GM19328 (cell line): Measurements from ENCODE around the gene GNAL.

Experiments used
- ATAC-seq: cut with Tn5 transposase; IDR thresholded peaks from one replicate; pipeline ENCODE4 v1.9.1; 2021; ENCODE audit warnings: mild to moderate bottlenecking, moderate library complexity; ENCODE audit not compliant: unreplicated experiment

Gene GNAL

GRCh38 chr18:11802586-11802985 lies 113.5 kb downstream of the GNAL start:
- ATAC-seq = no peak

- ATAC-seq = no peak
These were observed 118.2 kb downstream of the GNAL start for GRCh38 chr18:11807233-11807632.

DNA sequence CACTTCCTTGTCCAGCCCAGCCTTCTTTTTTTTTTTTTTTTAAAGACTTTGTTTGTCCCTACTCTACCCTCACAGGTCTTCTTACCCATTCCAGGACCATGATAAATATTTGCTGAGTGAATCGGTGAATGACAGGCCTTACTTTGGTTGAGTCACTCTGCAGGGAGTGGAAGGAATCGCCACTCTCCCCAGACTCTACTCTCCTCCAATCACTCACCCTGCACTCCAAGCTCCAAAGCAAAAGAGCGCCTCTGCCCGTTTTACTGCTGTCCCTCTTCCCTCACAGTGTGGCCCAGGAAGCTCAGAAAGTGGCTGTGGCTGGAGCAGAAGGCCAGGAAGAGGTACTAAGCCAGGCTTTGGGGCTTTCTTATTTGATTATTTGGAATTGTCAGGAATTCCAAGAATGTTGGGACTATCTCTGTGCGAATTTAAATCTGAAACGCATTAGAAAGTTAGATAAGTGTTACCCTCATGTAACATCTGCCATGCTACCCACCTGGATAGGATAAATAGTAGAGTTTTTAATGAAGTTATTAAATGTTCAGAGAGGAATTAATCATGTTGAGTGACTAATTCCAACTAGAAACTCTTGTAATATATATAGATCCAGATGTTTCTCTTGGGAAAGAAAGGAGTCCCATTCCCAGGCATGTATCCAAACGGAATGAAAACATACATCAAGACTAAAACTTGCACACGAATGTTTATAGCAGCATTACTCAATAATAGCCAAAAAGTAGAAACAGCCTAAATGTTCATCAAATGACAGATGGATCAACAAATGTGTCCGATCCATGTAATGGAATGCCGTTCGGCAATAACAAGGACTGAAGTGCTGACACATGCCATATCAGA lies 119.2 kb downstream of the GNAL start:
- no peak for ATAC-seq

DNA sequence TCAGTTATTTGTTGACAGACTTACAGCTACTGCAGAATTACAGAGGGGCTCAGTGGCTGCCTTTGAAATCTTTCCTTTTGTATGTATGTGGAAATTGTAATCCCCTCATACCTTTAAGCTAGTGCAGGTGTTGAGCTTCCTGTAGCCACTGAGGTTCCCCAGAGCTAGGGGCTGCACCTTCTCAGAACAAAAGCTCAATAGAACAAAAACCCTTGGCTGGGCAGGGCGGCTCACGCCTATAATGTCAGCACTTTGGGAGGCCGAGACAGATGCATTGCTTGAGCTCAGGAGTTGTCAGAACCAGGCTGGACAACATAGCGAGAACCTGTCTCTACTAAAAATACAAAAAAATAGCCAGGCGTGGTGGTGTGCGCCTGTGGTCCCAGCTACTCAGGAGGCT lies 120.8 kb downstream of the GNAL start:
- ATAC-seq = no peak

DNA sequence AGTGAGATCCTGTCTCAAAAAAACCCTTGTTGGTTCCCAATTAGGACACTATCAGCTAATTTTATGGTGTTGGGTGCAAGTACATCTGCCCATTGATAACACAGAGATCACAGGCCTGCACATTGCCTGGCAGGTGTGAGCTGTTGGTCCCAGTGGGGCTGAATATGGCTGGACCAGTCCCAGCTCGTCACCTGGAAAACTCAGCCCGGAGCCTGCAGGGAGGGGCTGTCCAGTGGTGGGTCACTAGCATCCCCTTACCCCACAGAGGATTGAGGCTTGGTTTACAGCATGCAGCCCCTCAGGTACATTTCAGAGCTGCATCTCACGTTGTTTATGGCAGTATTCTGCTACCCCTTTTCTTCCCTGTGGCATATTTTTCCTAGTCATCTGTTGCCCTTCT lies 121.3 kb downstream of the GNAL start:
- ATAC-seq = no peak

- no peak for ATAC-seq
These were observed 121.9 kb downstream of the GNAL start for GRCh38 chr18:11811009-11811408.

DNA sequence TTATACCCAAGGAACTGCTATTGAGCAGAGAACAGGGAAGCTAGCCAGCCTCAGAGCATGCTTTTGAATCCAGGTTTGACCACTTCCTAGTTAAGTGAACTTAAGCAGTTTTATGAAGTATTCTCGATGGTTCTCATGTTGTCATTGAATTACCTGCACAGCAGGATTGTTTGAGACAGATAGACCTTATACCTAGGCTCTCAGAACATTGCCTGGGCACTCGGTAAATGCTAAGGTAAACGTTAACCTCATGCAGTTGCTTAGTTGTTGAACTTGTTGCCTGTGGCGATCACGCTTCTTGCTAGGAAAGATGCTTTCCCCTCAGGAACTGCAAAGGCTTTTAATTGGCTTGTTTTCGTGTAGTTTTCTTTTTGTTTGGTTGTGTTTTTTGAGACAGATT lies 128.2 kb downstream of the GNAL start:
- no peak for ATAC-seq

GRCh38 chr18:11818486-11819203 lies 129.6 kb downstream of the GNAL start:
- ATAC-seq = no peak

DNA sequence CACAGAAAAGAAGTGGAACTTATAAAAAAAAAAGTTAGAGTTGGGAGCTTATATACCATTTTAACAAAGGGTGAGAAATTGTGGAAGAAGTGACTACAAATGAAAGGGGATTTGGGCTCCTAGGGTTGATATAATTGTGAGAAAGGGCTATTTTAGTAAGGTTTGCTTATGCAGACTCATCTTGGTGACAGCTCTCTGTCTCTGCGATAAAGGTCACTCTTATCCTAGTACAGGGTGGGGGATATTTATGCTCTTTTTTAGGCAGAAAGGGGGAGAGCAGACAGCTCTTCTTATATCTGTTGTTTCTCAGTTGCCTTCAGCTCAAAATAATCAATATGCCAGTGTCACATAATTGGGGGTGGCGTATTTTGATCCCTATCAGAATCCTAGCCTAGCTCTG lies 130.9 kb downstream of the GNAL start:
- no peak for ATAC-seq

DNA sequence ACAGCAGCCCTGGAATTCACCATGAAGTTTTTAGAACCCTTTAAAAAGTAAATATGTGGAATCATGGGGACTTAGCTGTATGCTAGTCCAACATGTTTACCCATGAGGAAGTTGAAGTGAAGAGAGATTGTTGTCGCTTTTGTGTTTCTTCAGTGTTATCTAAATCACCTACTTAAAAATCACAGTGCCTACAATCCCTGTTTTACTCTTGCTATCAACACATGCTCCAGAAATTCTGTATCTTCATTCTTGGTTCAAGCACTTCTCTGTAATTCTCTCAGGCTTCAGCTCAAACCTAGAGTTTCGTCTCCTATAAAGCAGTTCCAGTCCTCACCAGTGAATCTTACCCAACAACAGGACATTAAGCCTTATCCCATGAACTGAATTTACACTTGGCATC lies 131.6 kb downstream of the GNAL start:
- no peak for ATAC-seq

DNA sequence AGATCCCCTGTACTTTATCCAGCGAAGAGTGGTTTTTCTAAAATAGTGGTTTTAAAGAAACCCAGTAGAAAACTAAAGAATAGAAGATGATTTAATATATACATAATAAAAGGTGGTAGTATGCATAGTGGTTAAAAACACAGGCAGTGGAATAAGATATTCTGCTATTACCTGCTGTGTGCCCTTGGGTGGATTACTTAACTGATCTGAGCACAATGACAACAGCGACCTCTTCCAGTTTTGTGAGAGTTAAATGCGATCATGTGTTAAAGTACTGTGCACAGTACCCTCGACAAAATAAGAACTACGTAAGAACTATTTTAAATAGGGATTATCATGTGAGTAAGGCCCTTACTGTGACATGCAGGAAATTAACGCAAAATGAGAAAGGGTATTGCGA lies 132.1 kb downstream of the GNAL start:
- ATAC-seq = no peak

GRCh38 chr18:11821643-11822237 lies 132.7 kb downstream of the GNAL start:
- ATAC-seq = no peak

- ATAC-seq = no peak
These were observed 134.5 kb downstream of the GNAL start for GRCh38 chr18:11823545-11823944.

DNA sequence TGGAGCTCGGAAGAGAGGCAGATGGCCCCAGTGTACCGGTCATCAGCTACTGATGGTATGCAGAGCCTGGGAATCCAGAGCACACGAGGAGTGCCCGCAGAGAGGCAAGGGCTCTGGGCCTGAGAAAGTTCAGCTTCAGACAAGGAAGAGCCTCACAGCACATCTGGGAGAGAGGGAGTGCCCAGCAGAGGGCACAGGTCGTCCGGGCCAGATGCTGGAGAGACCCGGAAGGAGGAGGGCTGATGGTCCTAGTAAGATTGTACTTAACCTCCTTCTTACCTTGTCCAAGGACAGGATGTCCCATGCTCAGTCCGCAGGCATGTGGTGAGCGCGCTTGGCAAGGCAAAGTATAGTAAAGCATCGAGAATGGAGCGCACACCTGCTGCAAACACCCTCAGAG lies 137.8 kb downstream of the GNAL start:
- no peak for ATAC-seq

GRCh38 chr18:11828786-11829432 lies 139.8 kb downstream of the GNAL start:
- no peak for ATAC-seq

DNA sequence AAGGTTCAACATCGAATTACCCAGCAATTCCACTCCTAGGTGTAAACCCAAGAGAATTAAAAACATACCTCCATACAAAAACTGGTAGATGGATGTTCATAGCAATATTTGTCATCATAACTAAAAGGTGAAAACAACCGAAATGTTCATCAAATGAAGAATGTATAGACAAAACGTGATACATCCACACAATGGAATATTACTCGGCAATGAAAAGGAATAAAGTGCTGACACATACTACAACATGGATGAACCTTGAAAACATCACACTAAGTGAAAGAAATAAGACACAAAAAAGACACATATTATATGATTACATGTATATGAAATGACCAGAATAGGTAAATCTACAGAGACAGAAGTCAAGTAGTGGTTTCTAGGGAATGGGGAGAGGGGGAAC lies 141.5 kb downstream of the GNAL start:
- no peak for ATAC-seq

GRCh38 chr18:11831921-11832320 lies 142.9 kb downstream of the GNAL start:
- ATAC-seq = no peak

DNA sequence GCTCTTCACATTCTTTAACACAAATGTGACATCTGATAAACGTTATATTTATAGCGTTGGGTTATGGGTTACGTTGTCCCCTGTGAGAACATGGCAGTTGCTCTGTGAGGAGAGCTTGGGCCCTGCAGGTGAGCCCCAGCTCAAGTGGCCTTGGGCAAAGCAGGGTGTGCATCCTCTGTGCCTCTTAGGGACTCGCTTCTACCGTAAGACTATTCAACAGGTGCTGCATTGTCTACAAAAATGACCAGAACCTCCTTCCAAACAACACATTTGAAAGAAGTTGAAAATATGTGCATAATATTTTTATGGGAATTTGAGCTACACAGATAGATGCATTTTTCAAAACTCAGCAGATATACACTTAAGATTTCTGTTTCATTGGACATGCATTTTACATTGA lies 145.7 kb downstream of the GNAL start:
- no peak for ATAC-seq

GRCh38 chr18:11839556-11839955 lies 150.5 kb downstream of the GNAL start:
- ATAC-seq = no peak

GRCh38 chr18:11840493-11840892 lies 151.4 kb downstream of the GNAL start:
- ATAC-seq = no peak

DNA sequence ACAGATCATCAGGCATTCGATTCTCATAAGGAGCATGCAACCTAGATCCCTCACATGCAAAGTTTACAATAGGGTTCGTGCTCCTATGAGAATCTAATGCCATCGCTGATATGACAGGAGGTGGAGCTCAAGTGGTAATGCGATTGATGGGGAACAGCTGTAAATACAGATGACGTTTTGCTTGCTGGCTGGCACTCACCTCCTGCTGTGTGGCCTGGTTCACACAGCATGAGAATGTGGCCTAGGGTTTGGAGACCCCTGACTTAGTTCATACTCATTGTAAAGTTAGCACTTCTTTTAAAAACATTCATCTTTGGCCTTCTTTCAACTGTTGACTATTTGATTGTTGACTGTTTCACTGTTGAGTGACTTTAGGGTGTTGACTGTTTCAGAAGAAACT lies 153.5 kb downstream of the GNAL start:
- no peak for ATAC-seq

- no peak for ATAC-seq
These were observed 155.4 kb downstream of the GNAL start for GRCh38 chr18:11844436-11844835.
